ENCODE data around the gene FGF8.
A peak's percentile ranks its signal among the peaks of the same experiment; 100 is the strongest.

Gene FGF8

GRCh38 chr10:101782811-101783735 lies 7.2 kb upstream of the FGF8 start, which contains the start of gene NPM3:
TSS of gene NPM3 (minus strand) at chr10:101783446. CDS start at chr10:101783390, 56 bp downstream.
- DNase-seq (ENCODE audit: low read depth in 1 of 2, low spot score in 1 of 2), result peak; percentile 56 to 77

- DNase-seq (ENCODE audit: low read depth in 1 of 2, low spot score in 1 of 2), result no peak
These were observed 6.3 kb upstream of the FGF8 start for GRCh38 chr10:101781984-101782810.

- DNase-seq (ENCODE audit: low read depth in 1 of 2, low spot score in 1 of 2), result no peak
These were observed 5.7 kb upstream of the FGF8 start for GRCh38 chr10:101781655-101781983.

- peak; percentile 45 to 66 for DNase-seq (ENCODE audit: low read depth in 1 of 2, low spot score in 1 of 2)
These were observed 5.1 kb upstream of the FGF8 start for GRCh38 chr10:101780818-101781654.

GRCh38 chr10:101780187-101780817 lies 4.4 kb upstream of the FGF8 start:
- DNase-seq (ENCODE audit: low read depth in 1 of 2, low spot score in 1 of 2), result no peak

GRCh38 chr10:101779544-101780186 lies 3.8 kb upstream of the FGF8 start:
- peak; percentile 69 to 84 for DNase-seq (ENCODE audit: low read depth in 1 of 2, low spot score in 1 of 2)

- DNase-seq (ENCODE audit: low read depth in 1 of 2, low spot score in 1 of 2), result no peak
These were observed 3.0 kb upstream of the FGF8 start for GRCh38 chr10:101778781-101779543.

GRCh38 chr10:101778151-101778780 lies 2.4 kb upstream of the FGF8 start:
- no peak for DNase-seq (ENCODE audit: low read depth in 1 of 2, low spot score in 1 of 2)

- no peak for DNase-seq (ENCODE audit: low read depth in 1 of 2, low spot score in 1 of 2)
These were observed 1.8 kb upstream of the FGF8 start for GRCh38 chr10:101777619-101778145.

GRCh38 chr10:101776161-101776817 lies 375 bp upstream of the FGF8 start:
- no peak for DNase-seq (ENCODE audit: low read depth in 1 of 2, low spot score in 1 of 2)

GRCh38 chr10:101774589-101775272 lies 1.2 kb downstream of the FGF8 start:
- no peak for DNase-seq (ENCODE audit: low read depth in 1 of 2, low spot score in 1 of 2)

- DNase-seq (ENCODE audit: low read depth in 1 of 2, low spot score in 1 of 2), result no peak
These were observed 1.9 kb downstream of the FGF8 start for GRCh38 chr10:101773923-101774588.

- no peak for DNase-seq (ENCODE audit: low read depth in 1 of 2, low spot score in 1 of 2)
These were observed 2.8 kb downstream of the FGF8 start for GRCh38 chr10:101772895-101773761.

- no peak for DNase-seq (ENCODE audit: low read depth in 1 of 2, low spot score in 1 of 2)
These were observed 3.7 kb downstream of the FGF8 start for GRCh38 chr10:101772017-101772894.

GRCh38 chr10:101771380-101771779 lies 4.5 kb downstream of the FGF8 start:
- no peak for DNase-seq (ENCODE audit: low read depth in 1 of 2, low spot score in 1 of 2)

Data from stimulated activated CD4-positive, alpha-beta T cell treated with anti-CD3 and anti-CD28 coated beads, Interleukin-15, amount 100 ng/mL, for 1 hour (primary cell).